DMS 273 treated with DMSO at 0.1 percent for 48 hours (cell line): ENCODE measurements around the gene SLC51A.
"Not testable (repeated sequence)": the region's sequence is repeated elsewhere in the genome, so short reads cannot be mapped to it uniquely, and the experiment has no call there.

ENCODE experiments used
- DNase-seq: peaks from one replicate; lab custom pipeline; 2025; lab: John Stamatoyannopoulos, UW

The SLC51A gene

DNA sequence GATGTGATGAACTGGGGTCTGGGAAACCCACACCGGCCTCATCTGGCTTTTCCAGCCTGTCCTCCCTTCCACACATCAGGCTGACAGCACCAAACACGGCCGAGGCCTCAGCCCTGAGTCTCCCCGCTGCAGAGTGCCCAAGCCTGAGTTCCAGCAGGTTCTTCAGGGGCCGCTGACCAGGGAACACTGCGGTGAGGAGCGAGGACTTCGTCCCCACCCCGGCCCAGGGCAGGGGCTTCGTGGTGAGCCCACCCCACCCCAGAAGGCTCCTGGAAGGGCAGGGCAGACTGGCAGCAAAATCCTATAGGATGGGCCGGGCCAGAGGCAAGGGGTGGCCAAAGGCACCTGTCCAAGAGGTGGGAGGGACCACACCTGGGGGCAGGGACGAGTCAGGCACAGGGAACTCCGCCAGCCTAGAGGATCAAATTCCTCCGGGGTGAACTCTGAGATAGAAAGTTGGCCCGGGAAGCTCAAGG is at the start of gene SLC51A:
Gene SLC51A (plus strand): TSS at position 446 of the 476 bp plus-strand sequence. CDS start 179 bp downstream, outside the sequence.
- no peak for DNase-seq

DNA sequence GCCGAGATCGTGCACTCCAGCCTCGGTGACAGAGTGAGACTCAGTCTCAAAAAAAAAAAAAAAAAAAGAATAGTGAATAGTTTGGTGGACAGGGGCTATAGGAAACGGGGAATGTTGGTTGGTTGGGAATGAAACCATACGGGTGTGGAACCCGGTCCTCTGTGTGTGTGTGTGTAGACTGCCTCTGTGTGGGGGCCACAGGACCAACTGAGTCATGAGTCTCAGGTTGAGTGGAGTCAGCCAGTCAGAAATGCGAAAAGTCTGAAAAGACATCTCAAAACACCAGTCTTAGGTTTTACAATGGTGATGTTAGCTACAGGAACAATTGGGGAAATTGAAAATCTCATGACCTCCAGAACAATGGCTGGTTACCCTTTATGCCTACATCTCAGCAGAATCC is 49.6 kb upstream of the SLC51A start:
- no peak for DNase-seq

DNA sequence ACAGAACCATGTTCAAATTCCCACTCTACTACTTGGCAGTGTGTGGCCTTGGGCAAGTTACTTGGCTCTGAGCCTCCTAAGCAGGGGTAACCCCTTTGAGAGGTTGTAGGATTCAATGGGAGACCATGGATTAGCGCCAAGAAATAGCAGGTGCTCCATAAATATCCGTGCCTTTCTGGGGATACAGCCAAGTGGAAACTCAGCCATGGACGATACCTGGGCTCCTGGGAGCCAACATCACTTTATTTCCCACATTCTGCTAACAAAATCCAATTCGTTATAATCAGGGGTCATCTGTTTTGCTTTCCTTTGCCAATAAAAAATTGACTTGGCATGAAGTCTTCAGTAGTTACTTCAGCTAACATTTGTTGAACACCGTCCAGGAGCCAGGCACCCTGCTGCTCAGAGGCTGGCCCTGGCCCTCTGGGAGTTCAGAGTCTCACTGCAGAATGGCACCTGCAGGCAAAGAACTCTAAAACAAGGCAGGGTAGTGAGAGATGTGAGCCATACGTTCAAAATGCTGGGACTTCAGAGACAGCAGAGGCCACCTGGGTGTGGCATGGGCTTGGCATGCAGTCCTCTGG is 47.4 kb upstream of the SLC51A start:
- DNase-seq: peak; percentile 86

- no peak for DNase-seq
Measured at GRCh38 chr3:196169836-196170240, 46.5 kb upstream of the SLC51A start.

DNA sequence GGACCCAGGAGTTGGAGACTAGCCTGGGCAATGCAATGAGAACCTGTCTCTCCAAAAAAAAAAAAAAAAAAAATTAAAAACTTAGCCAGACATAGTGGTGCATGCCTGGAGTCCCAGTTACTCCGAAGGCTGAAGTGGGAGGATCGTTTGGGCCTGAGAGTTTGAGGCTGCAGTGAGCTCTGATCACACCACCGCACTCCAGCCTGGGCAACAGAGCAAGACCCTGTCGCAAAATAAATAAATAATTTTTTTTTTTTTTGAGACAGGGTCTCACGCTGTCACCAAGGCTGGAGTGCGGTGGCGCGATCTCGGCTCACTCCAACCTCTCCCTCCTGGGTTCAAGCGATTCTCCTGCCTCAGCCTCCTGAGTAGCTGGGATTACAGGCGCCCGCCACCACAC is 46.0 kb upstream of the SLC51A start:
- DNase-seq: not testable (repeated sequence)

DNA sequence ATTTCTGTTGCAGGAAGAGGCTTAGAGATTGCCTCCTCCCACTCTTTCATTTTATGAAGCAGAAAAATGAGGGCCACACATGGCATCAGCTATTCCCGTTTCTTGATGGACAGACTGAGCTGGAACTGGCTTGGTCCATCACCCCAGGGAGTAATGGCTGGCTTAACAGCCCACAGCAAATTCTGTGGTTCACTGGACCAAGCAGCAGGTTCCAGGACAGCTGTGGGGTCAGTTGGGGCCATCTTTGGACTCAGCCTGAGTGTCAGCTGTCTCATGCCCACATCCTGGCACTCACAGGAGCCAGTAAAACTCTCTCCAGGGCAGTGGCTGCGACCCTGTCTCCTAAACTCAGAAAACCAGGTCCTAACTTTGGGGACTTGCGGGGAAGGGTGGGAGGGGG is 41.7 kb upstream of the SLC51A start:
- DNase-seq: no peak

- DNase-seq: no peak
Measured at GRCh38 chr3:196175116-196175625, 41.2 kb upstream of the SLC51A start.

DNA sequence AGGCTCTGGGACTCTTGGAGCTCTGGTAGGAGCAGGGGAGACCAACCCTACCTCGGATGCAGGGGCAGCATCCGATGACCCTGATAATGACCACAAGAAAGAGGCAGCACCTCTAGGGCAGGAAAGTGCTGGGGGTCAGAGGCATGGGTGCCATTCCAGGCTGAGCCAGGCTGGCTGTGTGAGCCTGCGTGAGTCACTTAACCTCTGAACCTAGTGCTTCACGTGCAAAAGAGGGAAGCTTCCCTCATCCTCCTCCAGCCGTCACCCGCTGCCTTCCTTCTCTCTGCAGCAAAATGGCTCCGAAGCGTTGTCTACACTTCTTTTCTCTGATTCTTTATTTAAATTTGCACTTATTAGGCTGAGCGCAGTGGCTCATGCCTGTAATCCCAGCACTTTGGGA is 40.6 kb upstream of the SLC51A start:
- DNase-seq: no peak

DNA sequence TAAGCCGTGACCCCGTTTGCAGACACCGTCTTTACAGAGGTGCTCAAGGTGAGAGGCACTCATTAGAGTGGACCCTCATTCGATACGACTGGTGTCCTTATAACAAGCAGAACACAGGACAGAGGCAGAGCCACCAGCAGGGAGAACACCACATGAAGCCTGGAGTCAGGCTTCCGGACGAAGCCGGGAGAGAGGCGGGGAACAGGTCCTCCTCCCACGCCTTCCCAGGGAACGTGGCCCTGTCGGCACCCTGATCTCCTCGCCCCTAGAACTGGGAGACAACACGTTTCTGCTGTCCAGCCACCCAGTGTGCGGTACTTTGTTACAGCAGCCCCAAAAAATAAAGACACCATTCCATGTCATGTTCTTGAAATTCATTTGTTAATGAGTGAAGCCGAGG is 38.8 kb upstream of the SLC51A start:
- DNase-seq: no peak

DNA sequence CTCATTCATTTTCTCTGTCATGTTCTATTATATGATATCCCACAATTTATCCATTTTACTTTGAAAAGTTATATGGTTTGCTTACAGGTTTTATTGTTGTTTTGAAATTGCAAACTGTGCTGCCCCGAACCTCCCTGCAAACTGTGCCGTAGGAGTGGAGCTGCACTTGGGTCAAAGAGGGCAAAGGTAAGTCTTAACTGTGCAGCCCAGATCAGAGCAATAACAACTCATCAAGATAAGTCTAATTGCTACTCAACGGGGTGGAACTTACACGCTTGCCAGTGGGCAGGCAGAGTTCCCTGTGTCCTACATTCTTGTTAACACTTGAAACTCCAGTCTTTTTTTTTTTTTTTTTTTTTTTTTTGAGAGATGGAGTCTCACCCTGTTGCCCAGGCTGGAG is 38.4 kb upstream of the SLC51A start:
- DNase-seq: no peak

DNA sequence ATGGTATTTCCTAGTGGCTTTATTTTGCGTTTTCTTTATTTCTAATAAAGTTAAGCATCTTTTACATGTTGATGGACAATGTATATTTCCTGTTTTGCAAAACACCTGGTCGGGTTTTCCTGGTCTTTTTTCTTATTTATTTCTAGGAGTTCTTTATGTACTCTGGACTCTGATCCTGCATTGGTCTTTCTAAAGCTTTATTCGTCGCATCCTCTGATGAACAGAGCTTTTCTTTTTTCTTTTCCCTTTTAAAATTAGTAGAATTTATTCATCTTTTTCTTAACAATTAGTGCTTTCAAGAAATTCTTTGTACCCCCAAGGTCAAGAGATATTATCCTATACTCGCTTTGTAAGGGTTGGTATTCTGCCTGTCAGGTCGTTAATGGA is 37.3 kb upstream of the SLC51A start:
- DNase-seq: no peak

DNA sequence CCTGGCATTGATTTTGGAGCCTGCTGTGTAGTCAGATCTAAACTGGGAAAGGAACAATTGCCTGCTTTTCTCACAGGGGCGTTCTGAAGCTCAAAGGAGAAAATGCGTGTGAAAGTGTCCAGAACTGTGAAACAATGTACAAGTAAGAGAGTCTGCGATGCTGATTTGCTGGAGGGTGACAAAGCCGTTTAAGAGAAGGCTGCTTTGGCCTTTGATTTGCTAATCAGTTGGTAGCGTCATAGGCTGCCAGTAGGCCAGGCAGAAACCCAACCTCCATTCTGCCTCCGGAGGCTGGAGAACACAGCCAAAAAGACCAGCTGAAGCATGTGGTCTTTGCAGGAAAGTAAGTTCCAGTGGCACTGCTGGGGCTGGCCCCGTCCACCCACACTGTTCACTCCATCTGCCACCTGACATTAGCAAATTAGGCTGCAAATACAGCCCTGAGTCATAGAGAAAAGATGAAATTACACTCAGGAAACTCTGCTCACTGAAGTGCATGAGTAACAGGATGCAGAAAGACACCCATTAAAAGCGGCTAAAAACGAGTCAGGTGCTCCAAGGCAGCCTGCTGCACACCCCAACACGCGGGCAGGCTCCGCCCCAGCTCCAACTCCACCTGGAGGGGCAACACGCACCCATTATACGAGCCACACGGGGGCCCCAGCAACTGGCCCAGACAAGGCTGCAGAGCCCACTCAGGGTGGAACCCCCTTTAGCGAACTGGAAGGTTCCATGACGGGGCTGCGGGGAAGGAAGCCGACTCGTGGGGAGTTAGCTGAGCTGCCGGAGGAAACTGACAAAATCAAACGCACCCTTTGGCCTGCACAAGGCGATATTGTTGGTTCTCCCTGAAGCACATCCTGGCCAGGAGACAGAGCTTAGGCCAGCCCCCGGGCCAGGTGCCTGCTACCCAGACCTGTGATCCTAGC is 36.7 kb upstream of the SLC51A start:
- peak; percentile 93 for DNase-seq

GRCh38 chr3:196180346-196180745 is 36.0 kb upstream of the SLC51A start:
- no peak for DNase-seq

GRCh38 chr3:196181127-196181546 is 35.2 kb upstream of the SLC51A start:
- DNase-seq: no peak

DNA sequence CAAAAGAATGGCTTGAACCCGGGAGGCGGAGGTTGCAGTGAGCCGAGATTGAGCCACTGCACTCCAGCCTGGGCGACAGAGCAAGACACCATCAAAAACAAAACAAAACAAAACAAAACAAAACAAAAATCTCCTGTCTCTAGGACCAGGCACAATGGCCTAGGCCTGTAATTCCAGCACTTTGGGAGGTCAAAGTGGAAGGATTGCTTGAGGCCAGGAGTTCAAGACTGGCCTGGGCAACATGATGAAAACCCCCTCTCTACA is 32.2 kb upstream of the SLC51A start:
- not testable (repeated sequence) for DNase-seq

GRCh38 chr3:196184881-196185280 is 31.5 kb upstream of the SLC51A start:
- DNase-seq: no peak

GRCh38 chr3:196186651-196187573 is 29.4 kb upstream of the SLC51A start:
- DNase-seq: no peak

DNA sequence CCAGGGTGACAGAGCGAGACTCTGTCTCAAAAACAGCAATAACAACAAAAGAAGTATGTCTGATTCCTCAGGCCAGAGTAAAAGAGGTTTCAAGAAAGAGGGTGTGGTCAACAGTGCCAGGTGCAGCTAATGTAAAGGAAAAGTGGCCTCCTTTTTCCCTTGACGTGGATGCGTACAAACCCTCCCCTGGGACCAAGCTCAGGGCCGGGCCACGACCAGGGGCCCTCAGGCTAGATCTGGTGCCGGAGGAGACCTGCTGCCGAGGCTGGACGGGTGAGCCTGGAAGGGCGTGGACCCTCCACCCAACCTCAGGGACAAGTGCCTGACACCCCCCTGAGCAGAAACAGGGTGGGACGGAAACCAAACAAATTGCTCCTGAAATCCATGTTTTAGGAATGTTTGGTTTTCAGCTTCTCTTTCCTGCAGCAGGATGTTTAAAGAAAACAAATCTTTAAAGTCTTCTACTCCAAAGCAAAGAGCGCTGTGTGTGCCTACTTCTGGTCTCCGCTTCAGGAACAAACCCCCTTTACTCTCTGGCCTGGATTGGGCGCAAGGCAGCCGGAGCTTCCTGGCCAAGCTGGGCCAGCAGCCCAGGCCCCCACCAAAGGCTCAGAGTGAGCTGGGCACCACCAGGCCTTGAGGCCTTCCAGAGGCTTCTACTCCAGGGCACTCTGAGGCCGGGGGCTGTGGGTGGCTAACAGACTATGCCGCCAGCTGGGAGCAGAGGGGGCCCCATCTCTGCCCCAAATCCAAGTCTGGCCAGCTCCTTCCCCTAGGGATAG is 26.6 kb upstream of the SLC51A start:
- no peak for DNase-seq

DNA sequence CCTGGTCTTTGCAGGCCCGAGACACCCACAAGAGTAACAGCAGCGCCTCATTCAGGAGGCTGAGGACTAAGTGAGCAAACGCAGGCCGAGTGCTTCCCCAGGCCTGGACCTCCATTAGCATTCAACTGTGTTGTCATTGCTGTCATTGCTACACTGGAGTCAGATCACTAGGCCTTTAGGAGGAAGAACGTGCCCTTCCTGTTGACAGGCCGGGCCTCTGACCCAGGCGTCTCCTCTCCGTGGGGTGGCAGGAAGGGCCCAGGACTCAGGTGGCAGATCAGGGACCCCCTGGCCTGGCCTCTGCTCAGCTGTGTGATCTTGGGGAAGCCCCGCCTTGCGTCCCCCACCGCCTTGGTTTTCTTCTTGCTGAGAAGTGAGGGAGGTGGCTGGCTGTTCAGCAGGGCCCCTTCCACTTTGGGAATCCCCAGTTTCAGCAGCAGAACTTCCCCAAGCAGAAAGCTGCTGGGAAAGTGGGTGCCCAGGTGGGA is 24.3 kb upstream of the SLC51A start:
- no peak for DNase-seq

DNA sequence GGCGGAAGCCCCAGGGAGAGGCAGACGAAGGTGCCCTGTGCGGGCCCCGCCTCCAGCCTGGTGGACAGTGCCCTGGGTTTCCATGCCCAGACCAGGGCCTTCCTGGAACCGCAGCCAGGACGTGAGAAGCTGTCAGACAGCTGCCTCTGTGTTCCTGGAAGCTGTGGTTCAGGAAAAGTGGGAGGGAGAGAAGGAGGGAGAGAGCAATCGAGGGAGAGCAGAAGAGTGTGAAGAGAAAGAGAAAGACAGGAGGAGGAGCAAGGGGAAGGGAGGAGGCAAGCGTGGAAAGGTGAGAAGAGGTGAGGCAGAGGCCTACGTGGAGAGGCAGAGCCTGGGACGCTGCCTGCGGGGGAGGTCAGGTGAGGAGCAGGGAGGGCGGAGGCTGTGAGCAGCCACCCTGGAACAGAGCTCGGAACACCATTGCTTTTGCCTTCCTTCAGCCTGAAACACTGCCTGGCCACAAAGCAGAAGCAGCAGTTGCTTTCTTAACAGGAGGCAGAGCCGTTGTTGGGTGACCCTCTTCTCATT is 23.7 kb upstream of the SLC51A start:
- DNase-seq: no peak

DNA sequence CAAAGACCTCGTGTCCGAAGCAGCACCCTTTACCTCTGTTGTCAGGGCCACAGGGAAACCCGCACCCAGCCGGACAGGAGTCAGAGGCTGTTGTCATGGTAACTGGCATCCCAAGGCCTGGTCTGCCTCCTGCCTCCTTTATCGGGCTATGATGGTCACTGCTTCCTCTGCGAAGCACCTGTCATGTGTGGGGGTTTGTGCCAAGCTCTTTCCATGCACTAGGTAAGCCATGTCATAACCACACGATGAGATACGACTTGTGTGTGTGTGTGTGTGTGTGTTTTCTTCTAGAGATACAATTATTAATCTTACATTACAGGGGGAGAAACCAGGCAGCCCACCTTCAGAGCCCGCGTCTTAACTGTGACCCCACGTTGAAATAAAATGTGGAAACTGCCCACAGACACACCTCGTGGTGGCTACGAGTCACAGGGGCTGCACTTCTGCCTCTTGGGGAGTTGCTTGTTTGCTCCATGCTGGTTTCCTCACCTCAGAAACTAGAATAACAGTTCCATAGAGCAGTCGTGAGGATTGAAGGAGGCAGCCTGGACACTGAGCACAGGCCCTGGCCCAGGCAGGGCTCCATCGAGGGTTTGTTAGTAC is 23.1 kb upstream of the SLC51A start:
- no peak for DNase-seq
